ENCODE results near the gene CLCN1.
"Not testable (repeated sequence)": the region's sequence is repeated elsewhere in the genome, so short reads cannot be mapped to it uniquely, and the experiment has no call there.

CLCN1 gene

GRCh38 chr7:143389316-143390103 lies 73.6 kb downstream of the CLCN1 start:
- H3K27ac ChIP-seq (ENCODE audit: low read depth, low read length), result peak overlapping the region; percentile 22
- H3K36me3 ChIP-seq (ENCODE audit: insufficient read depth, low read length), result peaks cover 44% of the 10 kb centered on the region
- H3K4me1 ChIP-seq (ENCODE audit: insufficient read depth, low read length), result peaks cover 92% of the 10 kb centered on the region
- no peak overlapping the region for H3K9ac ChIP-seq (ENCODE audit: low read length)
- H3K27me3 ChIP-seq (ENCODE audit: control insufficient read depth in 1 of 2, insufficient read depth in 2 of 2, low read length in 2 of 2), result no peaks in the 10 kb centered on the region
- H3K9me3 ChIP-seq (ENCODE audit: low read length), result no peaks in the 10 kb centered on the region
- no peak overlapping the region for H3K4me3 ChIP-seq (ENCODE audit: low read depth in 1 of 2, low read length in 2 of 2)

GRCh38 chr7:143390104-143390772 lies 74.3 kb downstream of the CLCN1 start:
- Histone ChIP-seq H3K36me3 (ENCODE audit: insufficient read depth, low read length) (peaks cover 44% of the 10 kb centered on the region), H3K9ac (ENCODE audit: low read length) (no peak overlapping the region), H3K27me3 (ENCODE audit: control insufficient read depth in 1 of 2, insufficient read depth in 2 of 2, low read length in 2 of 2) (no peaks in the 10 kb centered on the region), H3K4me3 (ENCODE audit: low read depth in 1 of 2, low read length in 2 of 2) (no peak overlapping the region), H3K4me1 (ENCODE audit: insufficient read depth, low read length) (peaks cover 85% of the 10 kb centered on the region), H3K9me3 (ENCODE audit: low read length) (no peaks in the 10 kb centered on the region), H3K27ac (ENCODE audit: low read depth, low read length) (peak overlapping the region; percentile 83)

DNA sequence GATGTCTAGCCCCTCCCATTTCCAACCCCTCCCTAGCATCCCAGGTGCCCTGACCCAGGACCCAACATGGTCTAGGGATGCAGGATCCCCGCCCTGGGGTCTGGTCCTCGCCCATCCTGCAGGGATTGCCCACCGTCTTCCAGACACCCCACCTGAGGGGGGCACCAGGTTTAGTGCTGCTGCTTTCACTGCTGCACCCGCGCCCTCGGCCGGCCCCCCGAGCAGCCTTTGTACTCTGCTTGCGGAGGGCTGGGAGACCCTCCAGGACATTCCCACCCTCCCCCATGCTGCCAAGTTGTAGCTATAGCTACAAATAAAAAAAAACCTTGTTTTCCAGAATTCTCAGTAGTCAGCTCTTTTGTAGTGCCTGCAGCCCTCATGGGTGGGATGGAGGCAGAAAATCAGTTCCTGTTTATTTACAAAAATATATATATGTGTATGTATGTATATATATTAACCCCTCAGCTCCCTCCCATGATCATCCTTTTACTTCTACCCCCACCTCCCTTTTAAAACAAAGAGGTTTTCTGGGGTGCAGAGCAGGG lies 74.9 kb downstream of the CLCN1 start:
- Histone ChIP-seq H3K4me3 (ENCODE audit: low read depth in 1 of 2, low read length in 2 of 2) (no peak overlapping the region), H3K36me3 (ENCODE audit: insufficient read depth, low read length) (peaks cover 44% of the 10 kb centered on the region), H3K9ac (ENCODE audit: low read length) (no peak overlapping the region), H3K9me3 (ENCODE audit: low read length) (no peaks in the 10 kb centered on the region), H3K27ac (ENCODE audit: low read depth, low read length) (peak overlapping the region; percentile 83), H3K27me3 (ENCODE audit: control insufficient read depth in 1 of 2, insufficient read depth in 2 of 2, low read length in 2 of 2) (no peaks in the 10 kb centered on the region), H3K4me1 (ENCODE audit: insufficient read depth, low read length) (peaks cover 84% of the 10 kb centered on the region)

- peak overlapping the region; percentile 83 for H3K27ac ChIP-seq (ENCODE audit: low read depth, low read length)
- no peaks in the 10 kb centered on the region for H3K9me3 ChIP-seq (ENCODE audit: low read length)
- peak overlapping the region in 1 of 2 donors; percentile 18 for H3K4me3 ChIP-seq (ENCODE audit: low read depth in 1 of 2, low read length in 2 of 2)
- H3K36me3 ChIP-seq (ENCODE audit: insufficient read depth, low read length), result peaks cover 44% of the 10 kb centered on the region
- H3K9ac ChIP-seq (ENCODE audit: low read length), result no peak overlapping the region
- peaks cover 75% of the 10 kb centered on the region for H3K4me1 ChIP-seq (ENCODE audit: insufficient read depth, low read length)
- H3K27me3 ChIP-seq (ENCODE audit: control insufficient read depth in 1 of 2, insufficient read depth in 2 of 2, low read length in 2 of 2), result no peaks in the 10 kb centered on the region
Observed at GRCh38 chr7:143391462-143392404, 75.8 kb downstream of the CLCN1 start.

GRCh38 chr7:143392427-143392826 lies 76.5 kb downstream of the CLCN1 start:
- Histone ChIP-seq H3K36me3 (ENCODE audit: insufficient read depth, low read length) (peaks cover 38% of the 10 kb centered on the region), H3K27ac (ENCODE audit: low read depth, low read length) (peak overlapping the region; percentile 83)
- not testable (repeated sequence) for H3K9ac ChIP-seq (ENCODE audit: low read length)

GRCh38 chr7:143392875-143393266 lies 77.0 kb downstream of the CLCN1 start:
- no peak overlapping the region for H3K9ac ChIP-seq (ENCODE audit: low read length)
- H3K27me3 ChIP-seq (ENCODE audit: control insufficient read depth in 1 of 2, insufficient read depth in 2 of 2, low read length in 2 of 2), result no peaks in the 10 kb centered on the region
- H3K4me1 ChIP-seq (ENCODE audit: insufficient read depth, low read length), result peaks cover 64% of the 10 kb centered on the region
- no peak overlapping the region for H3K27ac ChIP-seq (ENCODE audit: low read depth, low read length)
- no peaks in the 10 kb centered on the region for H3K9me3 ChIP-seq (ENCODE audit: low read length)
- H3K36me3 ChIP-seq (ENCODE audit: insufficient read depth, low read length), result peaks cover 33% of the 10 kb centered on the region
- no peak overlapping the region for H3K4me3 ChIP-seq (ENCODE audit: low read depth in 1 of 2, low read length in 2 of 2)

More at GRCh38 chr7:143392427-143392826, 76.5 kb downstream of the CLCN1 start:
- H3K9me3 ChIP-seq (ENCODE audit: low read length); H3K27me3 ChIP-seq (ENCODE audit: control insufficient read depth in 1 of 2, insufficient read depth in 2 of 2, low read length in 2 of 2); H3K4me3 ChIP-seq (ENCODE audit: low read depth in 1 of 2, low read length in 2 of 2): not testable (repeated sequence)
- H3K4me1 ChIP-seq (ENCODE audit: insufficient read depth, low read length), result peaks cover 68% of the 10 kb centered on the region

GRCh38 chr7:143393267-143394041 lies 77.5 kb downstream of the CLCN1 start:
- no peak overlapping the region for H3K27ac ChIP-seq (ENCODE audit: low read depth, low read length)
- no peaks in the 10 kb centered on the region for H3K27me3 ChIP-seq (ENCODE audit: control insufficient read depth in 1 of 2, insufficient read depth in 2 of 2, low read length in 2 of 2)
- H3K9me3 ChIP-seq (ENCODE audit: low read length), result no peaks in the 10 kb centered on the region
- H3K9ac ChIP-seq (ENCODE audit: low read length), result no peak overlapping the region
- H3K4me3 ChIP-seq (ENCODE audit: low read depth in 1 of 2, low read length in 2 of 2), result no peak overlapping the region
- H3K4me1 ChIP-seq (ENCODE audit: insufficient read depth, low read length), result peaks cover 59% of the 10 kb centered on the region
- H3K36me3 ChIP-seq (ENCODE audit: insufficient read depth, low read length), result peaks cover 28% of the 10 kb centered on the region

DNA sequence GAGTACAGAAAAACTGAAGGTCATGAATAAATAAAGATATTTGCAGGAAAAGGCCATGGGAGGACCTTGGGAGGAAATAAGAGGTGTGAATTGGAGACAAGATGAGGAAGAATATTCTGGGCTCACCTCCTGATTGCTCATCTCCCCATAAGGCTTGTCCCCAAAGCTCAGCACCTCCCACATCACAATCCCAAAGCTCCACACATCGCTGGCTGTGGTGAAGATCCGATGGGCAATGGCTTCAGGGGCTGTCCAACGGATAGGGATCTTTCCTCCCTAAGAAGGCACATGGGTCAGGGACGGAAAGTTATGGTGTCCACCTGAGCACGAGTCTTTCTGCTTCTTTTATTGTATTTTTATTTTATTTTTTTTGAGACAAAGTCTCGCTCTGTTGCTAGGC lies 78.2 kb downstream of the CLCN1 start:
- Histone ChIP-seq H3K9me3 (ENCODE audit: low read length) (no peaks in the 10 kb centered on the region), H3K36me3 (ENCODE audit: insufficient read depth, low read length) (peaks cover 21% of the 10 kb centered on the region), H3K27me3 (ENCODE audit: control insufficient read depth in 1 of 2, insufficient read depth in 2 of 2, low read length in 2 of 2) (no peaks in the 10 kb centered on the region), H3K4me3 (ENCODE audit: low read depth in 1 of 2, low read length in 2 of 2) (no peak overlapping the region), H3K27ac (ENCODE audit: low read depth, low read length) (no peak overlapping the region), H3K4me1 (ENCODE audit: insufficient read depth, low read length) (peaks cover 53% of the 10 kb centered on the region), H3K9ac (ENCODE audit: low read length) (no peak overlapping the region)

DNA sequence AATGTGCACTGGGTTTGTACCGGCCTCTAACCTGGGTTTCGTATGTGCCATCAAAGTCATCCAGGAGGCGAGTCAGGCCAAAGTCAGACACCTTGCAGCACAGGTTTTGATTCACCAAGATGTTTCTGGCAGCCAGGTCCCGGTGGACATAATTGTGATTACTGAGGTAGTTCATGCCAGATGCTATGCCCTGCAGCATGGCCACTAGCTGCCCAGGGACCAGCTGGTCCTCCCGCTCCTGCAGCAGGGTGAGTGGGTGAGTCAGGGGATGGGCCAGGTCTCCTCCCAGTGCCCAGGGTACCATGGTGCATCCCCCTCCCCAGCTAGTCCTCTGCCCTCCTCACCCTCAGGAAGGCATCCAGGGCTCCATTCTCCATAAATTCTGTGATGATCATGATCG lies 78.9 kb downstream of the CLCN1 start:
- H3K27ac ChIP-seq (ENCODE audit: low read depth, low read length), result no peak overlapping the region
- no peaks in the 10 kb centered on the region for H3K9me3 ChIP-seq (ENCODE audit: low read length)
- H3K27me3 ChIP-seq (ENCODE audit: control insufficient read depth in 1 of 2, insufficient read depth in 2 of 2, low read length in 2 of 2), result no peaks in the 10 kb centered on the region
- H3K4me1 ChIP-seq (ENCODE audit: insufficient read depth, low read length), result peaks cover 46% of the 10 kb centered on the region
- H3K4me3 ChIP-seq (ENCODE audit: low read depth in 1 of 2, low read length in 2 of 2), result no peak overlapping the region
- H3K36me3 ChIP-seq (ENCODE audit: insufficient read depth, low read length), result peaks cover 14% of the 10 kb centered on the region
- no peak overlapping the region for H3K9ac ChIP-seq (ENCODE audit: low read length)

GRCh38 chr7:143395187-143396149 lies 79.6 kb downstream of the CLCN1 start:
- H3K4me1 ChIP-seq (ENCODE audit: insufficient read depth, low read length), result peaks cover 39% of the 10 kb centered on the region
- no peak overlapping the region for H3K27ac ChIP-seq (ENCODE audit: low read depth, low read length)

More at GRCh38 chr7:143395187-143396149, 79.6 kb downstream of the CLCN1 start:
- Histone ChIP-seq H3K9ac (ENCODE audit: low read length) (no peak overlapping the region), H3K9me3 (ENCODE audit: low read length) (no peaks in the 10 kb centered on the region), H3K4me3 (ENCODE audit: low read depth in 1 of 2, low read length in 2 of 2) (no peak overlapping the region), H3K27me3 (ENCODE audit: control insufficient read depth in 1 of 2, insufficient read depth in 2 of 2, low read length in 2 of 2) (no peaks in the 10 kb centered on the region), H3K36me3 (ENCODE audit: insufficient read depth, low read length) (peaks cover 7% of the 10 kb centered on the region)
